Stimulated activated CD8-positive, alpha-beta memory T cell treated with anti-CD3 and anti-CD28 coated beads, Interleukin-7, amount 100 ng/mL, for 4 hours (primary cell): ENCODE results near the gene RCL1.

Experiments
- DNase-seq, 2 donors: peaks; one replicate each; pipeline ENCODE4 v3.0.0-alpha.2; 2020; ENCODE audit warnings: low read depth in 2 of 2

The RCL1 gene

GRCh38 chr9:4811824-4812223 lies 19.1 kb downstream of the RCL1 start:
- DNase-seq = no peak

GRCh38 chr9:4812858-4813257 lies 20.1 kb downstream of the RCL1 start:
- DNase-seq = no peak

GRCh38 chr9:4814913-4815312 lies 22.2 kb downstream of the RCL1 start:
- no peak for DNase-seq

- no peak for DNase-seq
Observed at GRCh38 chr9:4815381-4815956, 22.7 kb downstream of the RCL1 start.

GRCh38 chr9:4820168-4820567 lies 27.4 kb downstream of the RCL1 start:
- no peak for DNase-seq

- no peak for DNase-seq
Observed at GRCh38 chr9:4821133-4821532, 28.4 kb downstream of the RCL1 start.

- DNase-seq = no peak
Observed at GRCh38 chr9:4822057-4822456, 29.3 kb downstream of the RCL1 start.

GRCh38 chr9:4826417-4827166 lies 33.8 kb downstream of the RCL1 start:
- no peak for DNase-seq

- DNase-seq = no peak
Observed at GRCh38 chr9:4827224-4827623, 34.5 kb downstream of the RCL1 start.

- no peak for DNase-seq
Observed at GRCh38 chr9:4828761-4829160, 36.0 kb downstream of the RCL1 start.

- no peak for DNase-seq
Observed at GRCh38 chr9:4829969-4830368, 37.2 kb downstream of the RCL1 start.

- no peak for DNase-seq
Observed at GRCh38 chr9:4830699-4831098, 38.0 kb downstream of the RCL1 start.

GRCh38 chr9:4831119-4831518 lies 38.4 kb downstream of the RCL1 start:
- no peak for DNase-seq

GRCh38 chr9:4831944-4832343 lies 39.2 kb downstream of the RCL1 start:
- DNase-seq = no peak

GRCh38 chr9:4832786-4833579 lies 40.2 kb downstream of the RCL1 start:
- no peak for DNase-seq

- no peak for DNase-seq
Observed at GRCh38 chr9:4833781-4834560, 41.2 kb downstream of the RCL1 start.

- DNase-seq = no peak
Observed at GRCh38 chr9:4836676-4837075, 43.9 kb downstream of the RCL1 start.

GRCh38 chr9:4837261-4838188 lies 44.8 kb downstream of the RCL1 start:
- DNase-seq = no peak

GRCh38 chr9:4838189-4838546 lies 45.4 kb downstream of the RCL1 start:
- DNase-seq = no peak

- no peak for DNase-seq
Observed at GRCh38 chr9:4839470-4839912, 46.7 kb downstream of the RCL1 start.

- DNase-seq = no peak
Observed at GRCh38 chr9:4840018-4840417, 47.3 kb downstream of the RCL1 start.
